ENCODE measurements around the gene TMEM91. TPM values are rescaled to one million over a fixed set of nuclear protein-coding genes. Genes with fewer than 3 reads are reported as not detected.
A peak's percentile ranks its signal among the peaks of the same experiment; 100 is the strongest.

Gene TMEM91
- total and polyA plus RNA-seq, 2 of the 13 experiments (the other 11 are each of a cell fraction or from before 2014, with no cell fraction given): 6.3 to 10.3 TPM

DNA sequence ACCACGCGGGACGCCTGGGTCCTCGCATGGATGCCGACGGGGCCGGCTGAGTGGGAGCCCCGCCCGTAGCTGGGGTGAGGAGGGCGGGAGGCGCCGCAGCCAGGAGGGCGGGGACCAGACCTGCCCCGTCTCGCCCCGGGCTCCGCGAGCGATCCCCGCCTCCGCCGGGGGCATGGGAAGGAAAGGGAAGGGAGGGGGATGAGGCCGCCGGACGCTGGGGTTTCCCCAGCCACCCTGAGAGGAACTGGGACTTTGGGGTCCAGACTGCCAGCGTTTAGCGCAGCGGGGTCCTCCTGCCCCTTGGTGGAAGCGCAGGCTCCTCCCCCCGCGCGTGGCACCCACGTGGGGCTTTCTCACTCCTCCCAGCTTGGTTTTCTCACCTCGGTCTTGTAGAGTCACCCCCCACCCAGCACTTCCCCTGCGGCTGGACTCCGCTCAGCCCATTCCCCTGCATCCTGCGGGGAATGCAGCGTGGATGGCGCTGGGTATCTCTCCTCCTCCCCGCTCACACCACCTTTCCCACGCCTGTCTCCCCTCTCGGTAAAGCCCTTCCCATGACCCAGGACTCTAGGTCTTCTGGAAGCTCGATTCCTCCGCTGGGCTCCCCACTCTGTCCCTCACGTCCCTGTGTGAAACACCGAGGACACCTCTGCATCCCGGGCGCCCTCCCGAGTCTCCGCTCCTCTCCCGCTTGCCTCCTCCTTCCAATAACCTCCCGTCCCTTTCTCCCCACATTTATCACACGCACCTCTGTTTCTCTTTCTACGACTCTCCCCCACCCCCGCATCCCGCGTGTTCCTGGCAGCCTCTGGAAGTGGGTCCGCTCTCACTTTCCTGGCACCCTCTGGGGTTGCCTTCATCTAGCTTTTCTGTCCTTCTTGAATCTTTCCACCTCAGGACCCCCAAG, 24.7 kb upstream of the TMEM91 start (continued):
- 0 out of 2 replicates have a peak, but pooled peaks have one; percentile 17 for TF ChIP-seq UBTF (CRISPR knock-in tag; IDR thresholded peaks at IDR 0.05)
- TF ChIP-seq ZNF274 (CRISPR knock-in tag; IDR thresholded peaks at IDR 0.05): no peak
- TF ChIP-seq ZNF710 (CRISPR knock-in tag; IDR thresholded peaks at IDR 0.05; ENCODE audit: borderline replicate concordance): 0 out of 2 replicates have a peak, but pooled peaks have one; percentile 24
- TF ChIP-seq ZNF547 (CRISPR knock-in tag; IDR thresholded peaks at IDR 0.05): no peak
- peak; percentile 29 for TF ChIP-seq HNRNPLL (IDR thresholded peaks at IDR 0.05; ENCODE audit: low read depth, low read length, poor library complexity, severe bottlenecking)
- 0 out of 2 replicates have a peak, but pooled peaks have one; percentile 25 for TF ChIP-seq MTA1 (CRISPR knock-in tag; IDR thresholded peaks at IDR 0.05; ENCODE audit: borderline replicate concordance)
- TF ChIP-seq ZXDC (CRISPR knock-in tag; IDR thresholded peaks at IDR 0.05): peak; percentile 28; the same call in 1 of the 2 replicates

Data from HepG2 (cell line).